Stimulated activated CD8-positive, alpha-beta memory T cell treated with anti-CD3 and anti-CD28 coated beads, Interleukin-15, amount 100 ng/mL, for 4 hours (primary cell): Measurements from ENCODE around the gene SORT1.
"Not testable (repeated sequence)": the region's sequence is repeated elsewhere in the genome, so short reads cannot be mapped to it uniquely, and the experiment has no call there.

Experiments used
- DNase-seq, 2 donors: peaks; one replicate each; pipeline ENCODE4 v3.0.0-alpha.2; 2020; ENCODE audit warnings: low read depth in 2 of 2

SORT1 gene

GRCh38 chr1:109298666-109299557 is 98.8 kb downstream of the SORT1 start:
- DNase-seq, result no peak

GRCh38 chr1:109296782-109297181 is 100.9 kb downstream of the SORT1 start:
- DNase-seq, result no peak

- no peak for DNase-seq
These were observed 101.9 kb downstream of the SORT1 start for GRCh38 chr1:109295712-109296415.

- no peak for DNase-seq
These were observed 103.2 kb downstream of the SORT1 start for GRCh38 chr1:109294481-109294880.

GRCh38 chr1:109293026-109293425 is 104.7 kb downstream of the SORT1 start:
- no peak for DNase-seq

- no peak for DNase-seq
These were observed 105.4 kb downstream of the SORT1 start for GRCh38 chr1:109292364-109292763.

GRCh38 chr1:109290998-109291397 is 106.7 kb downstream of the SORT1 start:
- DNase-seq, result no peak

- DNase-seq, result no peak
These were observed 107.6 kb downstream of the SORT1 start for GRCh38 chr1:109290137-109290536.

- DNase-seq, result not testable (repeated sequence)
These were observed 111.0 kb downstream of the SORT1 start for GRCh38 chr1:109286762-109287161.

GRCh38 chr1:109283748-109284600 is 113.7 kb downstream of the SORT1 start:
- no peak for DNase-seq

GRCh38 chr1:109282952-109283747 is 114.6 kb downstream of the SORT1 start, which contains the start of gene PSRC1:
PSRC1 (minus strand) TSS chr1:109283145.
- peak; percentile 75 to 83 for DNase-seq

- DNase-seq, result no peak
These were observed 115.2 kb downstream of the SORT1 start for GRCh38 chr1:109282497-109282951.

- no peak for DNase-seq
These were observed 115.8 kb downstream of the SORT1 start for GRCh38 chr1:109281680-109282496.

GRCh38 chr1:109280862-109281261 is 116.9 kb downstream of the SORT1 start:
- DNase-seq, result no peak

GRCh38 chr1:109279615-109280278 is 118.0 kb downstream of the SORT1 start:
- no peak for DNase-seq

GRCh38 chr1:109277434-109278204 is 120.1 kb downstream of the SORT1 start:
- DNase-seq, result peak; percentile 22 to 23

- no peak for DNase-seq
These were observed 121.9 kb downstream of the SORT1 start for GRCh38 chr1:109275706-109276345.
